NCI-H345 (cell line): Measurements from ENCODE around the gene KRTAP11-1.

ENCODE experiments used
- DNase-seq: peaks from one replicate; lab custom pipeline; 2025; lab: John Stamatoyannopoulos, UW

Gene KRTAP11-1

GRCh38 chr21:30881480-30881879 is at the start of gene KRTAP11-1:
Gene KRTAP11-1 (minus strand): TSS chr21:30881580. CDS start chr21:30881524, 56 bp downstream.
- no peak for DNase-seq

- no peak for DNase-seq
Observed at GRCh38 chr21:30924146-30924700, 42.8 kb upstream of the KRTAP11-1 start.

- no peak for DNase-seq
Observed at GRCh38 chr21:30921129-30921528, 39.7 kb upstream of the KRTAP11-1 start.

- no peak for DNase-seq
Observed at GRCh38 chr21:30917557-30917956, 36.2 kb upstream of the KRTAP11-1 start.

GRCh38 chr21:30900881-30901280 is 19.5 kb upstream of the KRTAP11-1 start:
- DNase-seq: no peak

GRCh38 chr21:30882866-30883597 is 1.7 kb upstream of the KRTAP11-1 start:
- no peak for DNase-seq

- no peak for DNase-seq
Observed at GRCh38 chr21:30880914-30881313, 466 bp downstream of the KRTAP11-1 start.

- no peak for DNase-seq
Observed at GRCh38 chr21:30874526-30874925, 6.9 kb downstream of the KRTAP11-1 start.

GRCh38 chr21:30847627-30848500 is 33.5 kb downstream of the KRTAP11-1 start:
- DNase-seq: no peak

GRCh38 chr21:30842990-30843389 is 38.4 kb downstream of the KRTAP11-1 start:
- no peak for DNase-seq

GRCh38 chr21:30839304-30839703 is 42.1 kb downstream of the KRTAP11-1 start:
- no peak for DNase-seq

GRCh38 chr21:30838536-30838935 is 42.8 kb downstream of the KRTAP11-1 start:
- no peak for DNase-seq

- DNase-seq: peak; percentile 1
Observed at GRCh38 chr21:30831194-30831765, 50.1 kb downstream of the KRTAP11-1 start.
